ENCODE results near the gene PRKAR1B.

The PRKAR1B gene

GRCh38 chr7:721619-722248, 5.3 kb downstream of the PRKAR1B start:
- DNase-seq (ENCODE audit: low spot score): no peak

DNA sequence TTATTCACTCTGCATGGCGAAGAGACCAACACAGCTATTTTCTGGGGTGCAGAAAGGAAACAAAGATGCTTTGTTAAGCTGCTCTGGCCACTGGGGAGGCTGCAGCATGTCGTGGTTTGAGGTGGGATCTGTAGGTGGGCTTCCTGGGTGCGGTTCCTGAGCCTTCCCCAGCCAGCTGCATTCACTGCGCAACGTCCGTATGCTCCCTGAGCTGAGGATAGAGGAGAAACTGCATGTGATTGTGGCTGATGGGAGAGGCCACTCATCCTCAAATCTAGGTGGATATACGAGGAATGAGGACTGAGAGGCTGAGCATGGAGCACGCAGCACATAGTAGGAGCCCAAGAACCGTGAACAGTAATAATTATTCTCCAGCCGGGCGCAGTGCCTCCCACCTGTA, 10.4 kb downstream of the PRKAR1B start:
- DNase-seq (ENCODE audit: low spot score): no peak

- no peak for DNase-seq (ENCODE audit: low spot score)
Measured at GRCh38 chr7:716222-716621, 10.9 kb downstream of the PRKAR1B start.

DNA sequence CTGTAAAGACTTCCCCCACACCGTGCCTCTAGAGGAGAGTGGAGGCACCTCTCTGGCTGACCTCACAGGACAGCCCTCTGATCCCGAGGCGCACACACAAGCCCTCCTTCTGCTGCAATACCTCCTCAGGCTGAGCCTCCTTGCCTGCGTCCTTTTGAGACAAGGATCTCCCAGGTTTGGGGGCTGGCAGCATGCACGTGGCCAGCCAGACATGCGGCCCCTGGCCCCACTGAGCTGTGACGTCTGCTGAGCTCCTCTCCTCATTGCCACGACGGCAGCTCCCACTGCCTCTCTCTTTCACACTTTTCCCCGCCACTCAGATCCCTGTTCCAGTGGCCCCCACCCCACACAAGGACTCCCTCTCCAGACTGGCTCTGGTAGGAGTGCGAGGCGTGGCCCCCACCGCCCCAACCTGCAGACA, 12.8 kb downstream of the PRKAR1B start:
- DNase-seq (ENCODE audit: low spot score): no peak

- DNase-seq (ENCODE audit: low spot score): peak; percentile 5
Measured at GRCh38 chr7:713488-714230, 13.4 kb downstream of the PRKAR1B start.

GRCh38 chr7:713139-713457, 14.0 kb downstream of the PRKAR1B start:
- DNase-seq (ENCODE audit: low spot score): no peak

DNA sequence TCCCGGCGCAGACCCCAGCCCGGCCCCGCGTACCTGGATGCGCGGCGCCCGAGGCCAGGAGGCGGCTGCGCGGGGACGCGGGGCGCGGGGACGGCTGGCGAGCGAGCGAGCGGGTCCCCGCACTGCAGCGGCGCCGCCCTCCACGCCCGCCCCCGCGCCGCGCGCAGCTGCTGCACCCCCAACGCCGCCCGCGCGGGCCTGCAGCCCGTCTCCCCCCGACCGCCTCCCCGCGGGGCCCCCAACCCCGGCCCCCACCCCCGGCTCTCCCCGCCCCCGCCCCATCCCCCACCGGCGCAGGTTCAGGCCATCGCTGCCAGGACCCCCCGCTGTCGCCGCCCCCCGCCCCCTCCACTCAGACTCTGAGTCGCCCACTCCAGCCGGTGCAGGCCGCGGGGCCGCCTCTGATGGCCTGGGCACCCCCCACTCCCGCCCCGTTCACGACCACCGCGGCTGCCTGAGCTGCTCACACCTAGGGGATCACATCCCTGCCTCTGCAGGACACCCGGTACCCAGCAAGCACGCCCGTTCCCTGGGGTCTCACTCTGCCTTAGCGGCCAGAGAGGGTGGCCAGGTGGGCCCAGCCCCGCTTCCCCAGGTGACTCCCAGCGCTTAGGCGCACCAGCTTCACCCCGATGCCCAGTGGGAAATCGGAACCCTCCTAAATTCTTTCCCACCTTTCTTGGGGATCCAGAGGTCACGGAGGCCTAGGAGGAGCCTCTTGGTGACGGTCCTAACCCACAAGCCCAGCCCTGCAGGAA, 14.5 kb downstream of the PRKAR1B start:
- DNase-seq (ENCODE audit: low spot score): peak; percentile 54

DNA sequence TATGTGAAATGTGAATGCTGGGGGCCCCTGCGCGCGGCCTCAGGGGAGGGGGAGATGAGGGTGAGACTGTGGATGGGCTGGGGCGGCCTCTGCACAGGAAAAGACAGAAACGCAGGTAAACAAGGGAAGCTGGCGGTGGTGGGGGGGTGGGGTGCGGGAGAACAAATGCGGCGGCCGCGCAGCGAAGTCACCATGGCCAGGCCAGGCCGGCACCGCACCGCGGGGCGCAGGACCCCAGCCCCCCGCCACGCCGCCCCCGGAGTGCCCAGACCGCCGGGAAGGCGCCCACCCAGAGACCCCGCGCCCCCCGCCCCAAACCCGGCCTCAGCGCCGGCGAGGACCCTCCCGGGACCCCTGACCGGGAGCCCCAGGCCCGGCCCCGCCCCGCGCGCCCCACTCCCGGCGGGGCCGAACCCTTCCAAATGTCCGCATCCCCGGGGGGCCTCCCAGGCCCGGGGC, 15.1 kb downstream of the PRKAR1B start:
- no peak for DNase-seq (ENCODE audit: low spot score)

DNA sequence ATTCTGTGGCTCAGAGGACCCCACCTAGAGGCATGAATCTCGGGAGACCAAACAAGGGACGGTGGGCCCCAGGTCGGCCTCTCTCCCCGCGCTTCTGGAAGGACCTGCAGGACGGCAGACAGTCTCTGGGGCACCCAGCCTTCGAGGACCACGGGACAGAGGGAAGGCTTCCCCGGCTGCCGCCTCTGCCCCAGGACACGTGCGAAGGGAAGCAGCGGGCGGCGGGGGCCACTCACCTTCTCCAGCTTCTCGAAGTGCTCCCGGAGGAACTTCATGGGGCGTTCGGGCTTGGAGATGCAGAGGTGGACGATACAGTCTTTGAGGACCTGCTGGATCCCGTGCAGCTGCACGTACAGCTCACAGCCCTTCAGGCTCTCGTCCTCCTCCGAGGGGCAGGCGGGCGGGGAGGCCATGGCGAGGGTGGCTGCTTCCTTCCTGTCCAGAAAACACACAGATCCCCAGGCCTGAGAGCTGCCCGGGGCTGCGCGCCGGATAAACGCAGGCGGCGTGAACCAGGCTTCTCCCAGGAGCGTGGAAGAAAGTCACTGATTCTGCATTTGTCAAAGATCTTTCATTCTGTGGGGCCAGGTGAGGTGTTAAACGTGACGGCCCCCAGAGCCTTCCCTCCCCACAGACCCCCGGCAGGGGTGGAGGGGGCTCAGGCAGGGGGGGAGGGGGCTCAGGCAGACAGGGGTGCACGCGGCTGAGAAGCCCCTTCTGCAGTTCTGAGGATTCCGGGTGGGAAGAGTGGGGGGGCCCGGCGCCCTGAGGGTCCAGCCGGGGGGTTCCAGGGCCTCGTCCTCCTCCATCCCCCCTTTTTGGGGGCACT, 15.8 kb downstream of the PRKAR1B start:
- DNase-seq (ENCODE audit: low spot score): no peak

GRCh38 chr7:710161-710560, 16.9 kb downstream of the PRKAR1B start:
- no peak for DNase-seq (ENCODE audit: low spot score)

GRCh38 chr7:707296-708000, 19.6 kb downstream of the PRKAR1B start:
- no peak for DNase-seq (ENCODE audit: low spot score)

- no peak for DNase-seq (ENCODE audit: low spot score)
Measured at GRCh38 chr7:706721-707120, 20.4 kb downstream of the PRKAR1B start.

- no peak for DNase-seq (ENCODE audit: low spot score)
Measured at GRCh38 chr7:703049-703448, 24.0 kb downstream of the PRKAR1B start.

- no peak for DNase-seq (ENCODE audit: low spot score)
Measured at GRCh38 chr7:701086-701671, 25.9 kb downstream of the PRKAR1B start.

- no peak for DNase-seq (ENCODE audit: low spot score)
Measured at GRCh38 chr7:699476-700170, 27.5 kb downstream of the PRKAR1B start.

- DNase-seq (ENCODE audit: low spot score): no peak
Measured at GRCh38 chr7:698515-699475, 28.3 kb downstream of the PRKAR1B start.

GRCh38 chr7:696812-697551, 30.1 kb downstream of the PRKAR1B start:
- DNase-seq (ENCODE audit: low spot score): no peak

DNA sequence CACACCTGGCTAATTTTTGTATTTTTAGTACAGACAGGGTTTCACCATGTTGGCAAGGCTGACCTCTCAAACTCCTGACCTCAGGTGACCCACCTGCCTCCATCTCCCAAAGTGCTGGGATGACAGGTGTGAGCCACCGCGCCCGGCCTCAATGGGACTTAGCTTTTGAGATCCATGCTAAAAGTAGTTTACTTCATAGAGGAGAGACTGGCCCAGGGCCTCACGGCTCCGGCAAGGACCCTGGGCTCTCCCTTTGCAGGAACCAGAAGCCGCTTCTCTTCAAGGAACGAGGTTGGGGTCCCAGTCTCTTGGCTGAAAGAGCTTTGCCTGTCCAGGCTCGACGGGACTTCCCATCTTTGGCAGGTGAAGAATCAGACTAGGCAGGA, 30.7 kb downstream of the PRKAR1B start:
- no peak for DNase-seq (ENCODE audit: low spot score)

DNA sequence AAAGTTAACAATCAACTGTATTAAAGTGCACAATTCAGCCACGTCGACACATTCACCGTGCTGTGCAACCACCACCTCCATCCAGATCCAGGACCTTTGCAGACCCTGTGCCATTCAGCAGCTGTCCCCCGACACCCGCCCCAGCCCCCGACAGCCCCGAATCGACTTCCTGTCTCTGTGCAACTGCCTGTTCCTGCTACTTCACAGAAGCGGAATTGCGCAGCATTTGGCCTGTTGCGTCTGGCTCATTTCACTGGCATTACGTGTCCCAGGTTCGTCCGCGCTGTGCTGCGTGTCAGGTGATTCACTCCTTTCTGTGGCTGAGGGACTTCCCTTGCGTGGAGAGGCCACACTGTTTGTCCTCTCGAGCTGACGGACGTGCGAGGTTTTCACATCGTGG, 33.8 kb downstream of the PRKAR1B start:
- DNase-seq (ENCODE audit: low spot score): no peak

All from AG08396 (cell line).